ENCODE data around the gene RPS19BP1.

RPS19BP1 gene

GRCh38 chr22:39519681-39520225 is 12.8 kb downstream of the RPS19BP1 start:
- DNase-seq (ENCODE audit: low read depth), result peak; percentile 99
- peak; percentile 15 for TF ChIP-seq CTCF (IDR thresholded peaks at IDR 0.05; ENCODE audit: insufficient read depth, low read depth, low read length, missing control alignments)
- peak overlapping the region; percentile 80 for H3K4me3 ChIP-seq (ENCODE audit: low read length)

GRCh38 chr22:39518996-39519680 is 13.4 kb downstream of the RPS19BP1 start:
- no peak for DNase-seq (ENCODE audit: low read depth)
- peak overlapping the region; percentile 80 for H3K4me3 ChIP-seq (ENCODE audit: low read length)
- TF ChIP-seq CTCF (IDR thresholded peaks at IDR 0.05; ENCODE audit: insufficient read depth, low read depth, low read length, missing control alignments), result no peak

GRCh38 chr22:39518144-39518786 is 14.3 kb downstream of the RPS19BP1 start:
- no peak for DNase-seq (ENCODE audit: low read depth)
- H3K4me3 ChIP-seq (ENCODE audit: low read length), result no peak overlapping the region
- no peak for TF ChIP-seq CTCF (IDR thresholded peaks at IDR 0.05; ENCODE audit: insufficient read depth, low read depth, low read length, missing control alignments)

GRCh38 chr22:39517470-39517869 is 15.1 kb downstream of the RPS19BP1 start:
- H3K4me3 ChIP-seq (ENCODE audit: low read length), result no peak overlapping the region
- TF ChIP-seq CTCF (IDR thresholded peaks at IDR 0.05; ENCODE audit: insufficient read depth, low read depth, low read length, missing control alignments), result no peak
- DNase-seq (ENCODE audit: low read depth), result no peak

- H3K4me3 ChIP-seq (ENCODE audit: low read length), result no peak overlapping the region
- DNase-seq (ENCODE audit: low read depth), result no peak
- TF ChIP-seq CTCF (IDR thresholded peaks at IDR 0.05; ENCODE audit: insufficient read depth, low read depth, low read length, missing control alignments), result no peak
These were observed 17.1 kb downstream of the RPS19BP1 start for GRCh38 chr22:39515266-39516050.

- TF ChIP-seq CTCF (IDR thresholded peaks at IDR 0.05; ENCODE audit: insufficient read depth, low read depth, low read length, missing control alignments), result peak; percentile 82
- H3K4me3 ChIP-seq (ENCODE audit: low read length), result no peak overlapping the region
- DNase-seq (ENCODE audit: low read depth), result peak; percentile 52
These were observed 18.1 kb downstream of the RPS19BP1 start for GRCh38 chr22:39514373-39514973.
